Activated CD8-positive, alpha-beta memory T cell treated with anti-CD3 and anti-CD28 coated beads for 4 hours (primary cell): ENCODE data around the gene TP53I11.

Experiments used
- DNase-seq, 2 donors: peaks; one replicate each; pipeline ENCODE4 v3.0.0-alpha.2; 2020; ENCODE audit warnings: low read depth in 2 of 2

Gene TP53I11

GRCh38 chr11:44912270-44912987 lies 38.3 kb downstream of the TP53I11 start:
- DNase-seq, result no peak

GRCh38 chr11:44911029-44911814 lies 39.5 kb downstream of the TP53I11 start:
- peak; percentile 69 to 71 for DNase-seq

DNA sequence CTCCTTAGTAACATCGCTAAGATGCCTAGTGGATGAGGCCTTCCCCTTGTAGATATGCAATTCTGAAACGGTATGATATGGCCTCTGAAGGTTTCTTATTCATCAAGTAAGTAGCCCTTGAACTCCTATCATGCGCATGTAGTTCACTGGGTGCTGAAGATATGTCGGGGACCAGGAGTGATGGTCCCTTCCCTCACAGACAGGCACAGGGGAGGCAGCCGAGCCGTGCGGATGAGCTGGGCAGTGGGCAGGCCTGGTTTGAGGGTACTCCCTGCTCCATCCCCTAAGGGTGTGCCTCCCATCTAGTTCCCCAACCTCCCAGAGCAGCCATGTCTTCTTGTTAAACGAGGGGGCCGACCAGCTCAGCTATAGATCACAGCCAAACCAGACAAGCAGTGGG lies 40.1 kb downstream of the TP53I11 start:
- DNase-seq, result no peak

DNA sequence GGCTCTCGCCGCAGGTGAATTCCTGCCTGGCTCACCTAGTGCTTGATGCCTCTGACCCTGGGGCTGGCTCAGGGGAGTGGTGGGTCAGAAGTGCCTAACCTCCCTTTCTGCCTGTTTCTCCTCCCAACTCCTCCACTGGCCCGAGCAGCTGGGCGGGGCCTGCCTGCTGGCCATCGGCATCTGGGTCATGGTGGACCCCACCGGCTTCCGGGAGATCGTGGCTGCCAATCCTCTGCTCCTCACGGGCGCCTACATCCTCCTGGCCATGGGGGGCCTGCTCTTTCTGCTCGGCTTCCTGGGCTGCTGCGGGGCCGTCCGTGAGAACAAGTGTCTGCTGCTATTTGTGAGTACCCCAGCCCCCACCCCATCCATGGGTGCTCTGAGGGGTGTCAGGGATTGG lies 41.1 kb downstream of the TP53I11 start:
- DNase-seq, result no peak

GRCh38 chr11:44906649-44907048 lies 44.0 kb downstream of the TP53I11 start:
- no peak for DNase-seq

- DNase-seq, result no peak
Measured at GRCh38 chr11:44905131-44905866, 45.4 kb downstream of the TP53I11 start.

- no peak for DNase-seq
Measured at GRCh38 chr11:44904261-44905020, 46.2 kb downstream of the TP53I11 start.

GRCh38 chr11:44903518-44903917 lies 47.2 kb downstream of the TP53I11 start:
- DNase-seq, result no peak

- DNase-seq, result no peak
Measured at GRCh38 chr11:44903035-44903434, 47.6 kb downstream of the TP53I11 start.

DNA sequence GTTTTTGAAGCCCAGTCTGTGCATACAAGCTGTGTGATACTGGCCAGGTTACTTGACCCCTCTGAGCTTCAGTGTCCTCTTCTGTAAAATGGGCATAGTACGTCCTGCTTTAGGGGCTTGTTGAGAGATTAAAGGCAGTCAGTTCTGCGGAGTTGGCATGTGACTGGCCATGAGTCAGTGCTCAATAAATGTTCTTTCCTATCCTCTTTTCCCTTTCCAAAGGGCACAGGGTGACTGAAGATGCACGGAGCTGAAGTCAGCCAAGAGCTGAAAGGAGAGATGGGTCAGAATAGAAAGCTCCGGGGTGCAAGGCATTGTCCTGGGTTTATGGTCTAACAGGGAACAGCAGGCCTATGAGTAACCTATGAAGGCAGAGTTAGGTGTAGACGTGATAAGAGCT lies 48.9 kb downstream of the TP53I11 start:
- no peak for DNase-seq

- no peak for DNase-seq
Measured at GRCh38 chr11:44901120-44901633, 49.5 kb downstream of the TP53I11 start.

GRCh38 chr11:44899959-44900358 lies 50.7 kb downstream of the TP53I11 start:
- DNase-seq, result no peak

GRCh38 chr11:44893846-44894617 lies 56.7 kb downstream of the TP53I11 start:
- peak; percentile 14 to 24 for DNase-seq

GRCh38 chr11:44893308-44893822 lies 57.3 kb downstream of the TP53I11 start:
- no peak for DNase-seq

DNA sequence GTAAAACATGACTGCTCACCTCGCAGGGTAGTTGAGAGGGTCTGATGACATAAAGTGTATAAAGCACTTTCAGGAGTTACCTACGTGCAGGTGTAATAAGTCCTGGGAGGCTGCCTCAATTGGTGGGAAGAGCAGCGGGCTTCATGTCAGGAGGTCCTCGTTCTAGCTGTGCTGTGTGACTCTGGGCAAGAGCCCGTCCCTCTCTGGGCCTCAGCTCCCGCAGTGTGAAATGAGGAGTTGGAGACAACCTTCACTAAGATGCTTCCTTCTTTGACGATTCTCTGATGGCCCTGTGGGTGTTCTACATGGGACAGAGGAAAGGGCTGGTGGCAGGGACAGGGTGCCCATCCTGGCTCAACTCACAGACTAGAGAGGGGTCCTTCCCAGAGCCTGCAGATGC lies 57.8 kb downstream of the TP53I11 start:
- no peak for DNase-seq

GRCh38 chr11:44889266-44889665 lies 61.4 kb downstream of the TP53I11 start:
- no peak for DNase-seq

DNA sequence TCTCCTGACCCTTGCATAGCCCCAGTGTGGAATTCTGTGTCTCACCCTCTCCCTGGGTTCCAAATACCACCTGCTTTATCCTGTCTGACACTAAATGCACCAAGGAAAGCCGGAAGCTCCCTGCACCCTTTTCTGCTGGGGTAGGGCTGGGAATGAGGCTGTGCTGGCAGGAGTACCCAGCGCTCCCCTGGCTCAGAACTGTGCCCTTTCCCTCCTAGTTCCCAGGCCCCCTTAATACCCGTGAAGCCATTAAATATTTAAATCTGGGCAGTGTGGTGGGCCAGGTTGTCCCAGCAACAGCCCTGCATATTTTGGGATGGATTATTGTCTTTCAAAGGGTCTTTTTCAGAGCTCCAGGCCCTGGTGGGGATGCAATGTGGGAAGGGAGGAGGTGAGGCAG lies 63.0 kb downstream of the TP53I11 start:
- no peak for DNase-seq

DNA sequence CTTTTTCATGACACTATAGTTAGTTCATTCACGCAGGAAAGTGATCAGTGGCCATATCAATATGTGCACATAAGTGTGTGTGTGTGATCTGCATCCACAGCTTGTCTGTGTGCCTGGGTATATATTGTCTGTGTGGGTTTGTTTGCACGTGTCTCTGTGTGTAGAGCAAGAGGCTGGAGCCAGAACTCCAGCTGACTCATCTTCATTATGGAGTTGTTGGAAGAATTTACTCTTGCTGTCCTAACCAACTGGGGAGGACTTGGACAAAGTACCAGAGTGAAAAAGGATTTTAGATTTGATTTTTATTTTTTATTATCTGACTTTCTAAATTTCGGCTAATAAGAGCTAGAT lies 63.9 kb downstream of the TP53I11 start:
- DNase-seq, result no peak

- no peak for DNase-seq
Measured at GRCh38 chr11:44885919-44886789, 64.5 kb downstream of the TP53I11 start.
